Right atrium auricular region (tissue), 2 donors: ENCODE results near the gene MAD1L1. TPM values are rescaled to one million over a fixed set of nuclear protein-coding genes. Genes with fewer than 3 reads are reported as not detected.
A peak's percentile ranks its signal among the peaks of the same experiment; 100 is the strongest.

Experiments used
- DNase-seq: peaks from one replicate; pipeline ENCODE4 v3.0.0-alpha.2; 2019; ENCODE audit warnings: low spot score
- H3K27ac ChIP-seq, 2 donors: fragments of 200-600 bp; sonication (generic); 1 replicate in 1 of 2; 2 replicates in 1 of 2; pipeline ENCODE4 v1.5.1; 2016 to 2019
- H3K27me3 ChIP-seq, 2 donors: fragments of 200-600 bp; sonication (generic); one replicate each; pipeline versions ENCODE4 v1.5.1 to v1.6.0; 2017 to 2019
- H3K36me3 ChIP-seq: fragments of 200-600 bp; sonication (generic); one replicate; pipeline ENCODE4 v1.5.1; 2016
- H3K4me1 ChIP-seq, 2 donors: fragments of 200-600 bp; sonication (generic); one replicate each; pipeline versions ENCODE4 v1.5.1 to v1.6.0; 2017 to 2019
- H3K4me3 ChIP-seq, 2 donors: fragments of 200-600 bp; sonication (generic); 1 replicate in 1 of 2; 2 replicates in 1 of 2; pipeline ENCODE4 v1.5.1; 2017 to 2019; ENCODE audit warnings: mild to moderate bottlenecking in 1 of 2, moderate library complexity in 1 of 2
- H3K9me3 ChIP-seq, 2 donors: fragments of 200-600 bp; sonication (generic); one replicate each; pipeline ENCODE4 v1.5.1; 2019
- total RNA-seq, 2 donors: library from RNA; depleted of rRNA; stranded (reverse); fragments of >200 nt; gene quantifications; one replicate each; pipeline ENCODE4 v1.1.0, GENCODE V29; 2016
- TF ChIP-seq, protein P1 (sequence below), 2 donors: fragments of 200-600 bp; sonication (generic); IDR thresholded peaks; one replicate each; pipeline ENCODE4 v1.5.1; 2019; ENCODE audit warnings: antibody characterized with exemption in 2 of 2

The MAD1L1 gene
- total RNA-seq, 2 donors from 2014 or later = 13.3 to 31.9 TPM

DNA sequence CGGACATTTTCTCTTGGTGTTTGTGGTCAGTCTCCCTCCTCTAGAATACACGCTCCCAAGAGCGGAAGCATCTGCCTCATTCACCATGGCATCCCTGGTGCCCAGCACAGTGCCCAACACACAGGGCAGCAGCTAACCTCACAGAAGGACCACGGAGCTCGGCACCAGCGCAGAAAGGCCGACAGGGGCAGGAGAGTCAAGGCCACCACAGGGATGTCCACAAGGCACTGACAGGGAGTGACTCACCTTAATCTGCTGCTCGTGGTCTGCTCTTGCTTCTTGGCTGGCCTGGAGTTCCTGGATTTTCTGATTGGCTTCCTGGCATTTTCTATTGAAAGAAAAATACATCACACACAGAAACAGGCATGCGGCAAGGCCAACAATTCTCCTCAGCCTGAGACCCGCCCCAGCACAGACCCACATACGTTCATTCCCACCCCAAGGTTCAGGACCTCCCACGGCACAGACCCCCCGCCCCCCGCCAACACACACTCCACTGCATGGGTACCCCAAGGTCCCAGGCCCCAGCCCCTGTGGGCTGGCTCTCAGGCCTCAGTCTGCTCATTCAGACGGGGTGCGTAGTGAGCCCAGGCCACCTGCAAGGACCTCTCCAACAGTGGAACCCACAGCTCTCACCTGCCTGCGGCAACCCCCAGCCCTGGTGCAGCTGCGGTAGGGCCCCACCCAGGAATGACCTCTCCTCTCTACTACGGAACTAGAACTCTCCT lies 14.9 kb downstream of the MAD1L1 start:
- peaks cover 0 to 4% of the 10 kb centered on the region in 2 donors for H3K4me1 ChIP-seq
- no peak for DNase-seq

DNA sequence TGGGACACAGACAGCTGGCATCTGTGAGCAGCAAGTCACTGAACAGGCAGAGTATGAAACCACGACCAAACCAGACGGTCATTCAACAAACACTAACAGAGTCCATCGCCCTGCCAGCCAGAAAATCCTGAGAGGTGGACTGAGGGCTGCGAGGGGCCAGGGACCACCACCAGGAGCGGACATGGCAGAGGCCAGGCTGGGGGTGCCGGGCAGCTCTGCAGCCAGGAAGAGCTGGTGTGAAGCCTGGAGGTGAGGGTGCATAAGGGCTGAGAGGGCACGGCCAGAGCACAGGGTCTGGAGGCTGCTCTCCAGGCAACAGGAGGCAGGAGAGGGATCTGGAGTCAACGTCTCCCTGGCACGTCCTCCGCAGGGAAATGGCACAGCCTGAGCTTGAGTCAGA lies 15.5 kb downstream of the MAD1L1 start:
- Histone ChIP-seq H3K4me3 (no peak overlapping the region), H3K27ac (no peak overlapping the region), H3K9me3 (no peaks in the 10 kb centered on the region), H3K27me3 (no peaks in the 10 kb centered on the region), H3K36me3 (peaks cover 67% of the 10 kb centered on the region), H3K4me1 (peaks cover 0 to 4% of the 10 kb centered on the region in 2 donors)
- TF ChIP-seq, protein P1, sequence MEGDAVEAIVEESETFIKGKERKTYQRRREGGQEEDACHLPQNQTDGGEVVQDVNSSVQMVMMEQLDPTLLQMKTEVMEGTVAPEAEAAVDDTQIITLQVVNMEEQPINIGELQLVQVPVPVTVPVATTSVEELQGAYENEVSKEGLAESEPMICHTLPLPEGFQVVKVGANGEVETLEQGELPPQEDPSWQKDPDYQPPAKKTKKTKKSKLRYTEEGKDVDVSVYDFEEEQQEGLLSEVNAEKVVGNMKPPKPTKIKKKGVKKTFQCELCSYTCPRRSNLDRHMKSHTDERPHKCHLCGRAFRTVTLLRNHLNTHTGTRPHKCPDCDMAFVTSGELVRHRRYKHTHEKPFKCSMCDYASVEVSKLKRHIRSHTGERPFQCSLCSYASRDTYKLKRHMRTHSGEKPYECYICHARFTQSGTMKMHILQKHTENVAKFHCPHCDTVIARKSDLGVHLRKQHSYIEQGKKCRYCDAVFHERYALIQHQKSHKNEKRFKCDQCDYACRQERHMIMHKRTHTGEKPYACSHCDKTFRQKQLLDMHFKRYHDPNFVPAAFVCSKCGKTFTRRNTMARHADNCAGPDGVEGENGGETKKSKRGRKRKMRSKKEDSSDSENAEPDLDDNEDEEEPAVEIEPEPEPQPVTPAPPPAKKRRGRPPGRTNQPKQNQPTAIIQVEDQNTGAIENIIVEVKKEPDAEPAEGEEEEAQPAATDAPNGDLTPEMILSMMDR (IDR thresholded peaks at IDR 0.05) = no peak
- DNase-seq = no peak

More for the DNA sequence above, 14.9 kb downstream of the MAD1L1 start:
- TF ChIP-seq, protein P1 (IDR thresholded peaks at IDR 0.05) = no peak
- H3K9me3 ChIP-seq = no peaks in the 10 kb centered on the region
- H3K36me3 ChIP-seq = peaks cover 67% of the 10 kb centered on the region
- no peaks in the 10 kb centered on the region for H3K27me3 ChIP-seq
- H3K27ac ChIP-seq = no peak overlapping the region
- no peak overlapping the region for H3K4me3 ChIP-seq

DNA sequence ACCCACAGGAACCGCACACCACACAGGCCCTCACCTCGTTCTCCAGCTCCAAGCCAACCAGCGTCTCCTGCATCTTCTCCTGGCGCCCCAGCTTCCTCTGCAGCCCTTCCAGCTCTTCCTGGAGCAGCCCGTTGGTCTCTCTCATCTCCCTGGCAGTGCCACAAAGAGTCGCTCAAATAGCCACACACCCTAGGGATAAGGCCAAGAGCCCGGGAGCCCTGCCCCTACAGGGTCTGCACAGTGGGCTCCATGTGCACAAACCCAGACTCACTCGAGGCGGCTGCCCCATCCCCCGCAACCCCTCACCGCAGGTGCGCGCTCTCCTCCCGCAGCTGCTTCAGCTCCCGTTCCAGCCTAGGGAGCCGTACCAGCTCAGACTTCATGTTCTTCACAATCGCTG lies 16.9 kb downstream of the MAD1L1 start:
- TF ChIP-seq, protein P1 (IDR thresholded peaks at IDR 0.05) = no peak
- no peak for DNase-seq
- Histone ChIP-seq H3K4me3 (no peak overlapping the region), H3K27ac (peak overlapping the region; percentile 77 to 98), H3K9me3 (no peaks in the 10 kb centered on the region), H3K36me3 (peaks cover 63% of the 10 kb centered on the region), H3K27me3 (no peaks in the 10 kb centered on the region), H3K4me1 (peaks cover 0 to 4% of the 10 kb centered on the region in 2 donors)

DNA sequence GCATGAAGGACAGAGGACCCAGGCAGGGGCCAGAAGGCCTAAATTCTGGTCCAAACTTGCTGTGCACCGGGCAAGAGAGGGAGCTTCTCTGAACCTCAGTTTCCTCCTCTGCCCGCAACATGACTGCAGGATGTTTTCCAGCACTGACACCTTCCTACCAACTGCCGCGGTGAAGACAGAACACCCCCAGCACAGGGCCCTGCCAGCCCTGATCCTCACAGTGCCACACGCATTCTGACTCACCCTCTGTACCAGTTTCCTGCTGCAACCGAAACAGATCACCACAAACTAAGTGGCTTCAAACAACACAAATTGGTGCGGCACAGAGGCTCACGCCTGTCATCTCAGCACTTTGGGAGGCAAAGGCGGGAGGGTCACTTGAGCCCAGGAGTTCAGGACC lies 18.1 kb downstream of the MAD1L1 start:
- no peaks in the 10 kb centered on the region for H3K9me3 ChIP-seq
- H3K27me3 ChIP-seq = no peaks in the 10 kb centered on the region
- H3K27ac ChIP-seq = peak overlapping the region; percentile 77 to 98
- peaks cover 0 to 6% of the 10 kb centered on the region in 2 donors for H3K4me1 ChIP-seq
- H3K36me3 ChIP-seq = peaks cover 56% of the 10 kb centered on the region
- TF ChIP-seq, protein P1 (IDR thresholded peaks at IDR 0.05) = no peak
- DNase-seq = no peak
- no peak overlapping the region for H3K4me3 ChIP-seq

DNA sequence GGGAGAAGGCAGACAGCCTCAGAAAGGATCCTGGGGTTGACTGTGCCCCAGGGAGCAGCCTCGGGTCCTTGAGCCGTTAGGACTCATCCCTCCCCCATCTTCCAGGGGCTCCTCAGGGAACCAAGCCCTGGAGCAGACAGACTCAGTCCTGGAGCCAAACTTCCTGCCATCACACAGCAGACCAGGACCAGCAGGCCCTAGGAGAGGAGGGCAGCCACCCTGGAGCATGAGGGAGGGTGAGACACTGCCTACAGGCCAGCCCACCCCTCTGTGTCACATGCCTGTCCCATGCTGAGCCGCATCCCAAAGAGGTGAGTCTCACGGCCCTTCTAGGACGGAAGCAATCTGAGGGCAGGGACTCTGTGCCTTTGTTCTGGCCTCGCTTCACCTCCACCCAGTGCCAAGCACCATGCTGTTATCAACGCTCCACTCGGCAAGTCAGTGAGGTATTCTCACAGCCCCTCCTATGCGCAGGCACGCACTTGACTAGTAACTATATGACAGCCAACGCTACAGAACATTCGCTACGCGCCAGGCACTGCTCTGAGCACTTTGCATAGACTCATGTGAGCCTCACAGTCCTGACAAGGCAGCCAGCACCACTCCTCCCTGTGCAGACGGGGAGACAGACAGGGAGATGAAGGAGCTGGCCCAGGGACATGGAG lies 19.1 kb downstream of the MAD1L1 start:
- DNase-seq = peak; percentile 83
- H3K36me3 ChIP-seq = peaks cover 56% of the 10 kb centered on the region
- H3K4me3 ChIP-seq = no peak overlapping the region

More for the DNA sequence above, 19.1 kb downstream of the MAD1L1 start:
- TF ChIP-seq, protein P1 (IDR thresholded peaks at IDR 0.05) = no peak
- no peaks in the 10 kb centered on the region for H3K27me3 ChIP-seq
- no peaks in the 10 kb centered on the region for H3K9me3 ChIP-seq
- peaks cover 0 to 11% of the 10 kb centered on the region in 2 donors for H3K4me1 ChIP-seq
- H3K27ac ChIP-seq = peak overlapping the region; percentile 77 to 98
